ENCODE measurements around the gene EIF5AL1.
"Not testable (repeated sequence)": the region's sequence is repeated elsewhere in the genome, so short reads cannot be mapped to it uniquely, and the experiment has no call there.

EIF5AL1 gene

GRCh38 chr10:79488336-79488735 lies 24.0 kb upstream of the EIF5AL1 start:
- DNase-seq: no peak

DNA sequence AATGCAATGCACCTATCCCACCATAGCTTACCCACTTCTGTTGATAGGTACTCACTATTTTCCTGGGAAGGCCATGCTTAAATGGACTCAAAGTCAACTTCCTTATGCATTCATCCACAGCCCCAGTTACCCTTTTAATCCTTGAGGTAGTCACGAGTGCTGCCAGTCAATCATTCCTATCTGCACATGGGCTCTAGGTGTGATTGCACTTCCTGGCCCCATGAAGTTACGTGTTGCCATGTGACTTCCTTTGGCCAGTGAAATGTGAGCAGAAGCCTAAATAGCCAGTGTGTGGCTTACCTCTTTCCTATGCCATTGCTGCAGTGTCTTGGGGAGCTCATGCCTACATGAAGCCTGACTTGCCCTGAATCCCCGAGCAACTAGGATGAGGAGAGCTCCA lies 23.5 kb upstream of the EIF5AL1 start:
- DNase-seq: no peak

- no peak for DNase-seq
These were observed 21.8 kb upstream of the EIF5AL1 start for GRCh38 chr10:79490400-79491142.

- no peak for DNase-seq
These were observed 21.0 kb upstream of the EIF5AL1 start for GRCh38 chr10:79491143-79491835.

DNA sequence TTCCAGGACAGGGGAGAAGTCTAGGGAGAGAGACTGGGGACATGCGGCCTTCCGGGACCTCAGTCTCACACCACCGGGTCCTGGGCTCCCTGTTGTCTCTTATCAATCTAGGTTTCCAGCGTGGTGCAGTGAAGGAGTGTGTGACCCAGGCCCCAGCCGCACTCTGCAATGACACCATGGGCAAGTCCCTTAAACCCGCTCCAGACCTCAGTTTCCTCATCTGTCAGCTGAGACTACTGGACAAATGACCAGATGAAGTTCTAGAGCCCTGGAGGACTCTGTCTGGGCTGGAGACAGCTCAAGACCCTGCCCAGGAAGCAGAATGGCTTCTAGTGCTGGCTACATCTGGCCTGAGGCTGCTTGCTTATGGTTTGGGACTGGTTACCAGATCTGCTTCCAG lies 20.1 kb upstream of the EIF5AL1 start:
- DNase-seq: no peak

DNA sequence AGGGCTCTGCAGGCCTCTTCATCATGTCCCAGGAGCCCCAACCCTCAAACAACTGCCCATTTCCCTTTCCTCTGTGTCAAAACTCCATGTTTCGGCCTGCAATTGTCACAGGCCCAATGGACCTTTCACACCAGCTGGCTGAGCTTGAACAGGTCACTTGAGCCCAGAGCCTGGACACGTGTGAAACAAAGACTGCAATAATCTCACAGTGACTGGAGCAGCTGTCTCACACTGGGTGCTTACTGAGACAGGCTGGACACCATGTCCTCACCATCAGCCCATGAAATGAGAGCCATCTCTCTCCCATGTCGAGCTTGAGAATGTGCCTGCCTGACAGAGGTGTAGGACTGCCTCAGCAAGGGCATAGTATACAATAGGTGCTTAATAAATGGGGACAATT lies 19.5 kb upstream of the EIF5AL1 start:
- no peak for DNase-seq

GRCh38 chr10:79493806-79494205 lies 18.5 kb upstream of the EIF5AL1 start:
- no peak for DNase-seq

DNA sequence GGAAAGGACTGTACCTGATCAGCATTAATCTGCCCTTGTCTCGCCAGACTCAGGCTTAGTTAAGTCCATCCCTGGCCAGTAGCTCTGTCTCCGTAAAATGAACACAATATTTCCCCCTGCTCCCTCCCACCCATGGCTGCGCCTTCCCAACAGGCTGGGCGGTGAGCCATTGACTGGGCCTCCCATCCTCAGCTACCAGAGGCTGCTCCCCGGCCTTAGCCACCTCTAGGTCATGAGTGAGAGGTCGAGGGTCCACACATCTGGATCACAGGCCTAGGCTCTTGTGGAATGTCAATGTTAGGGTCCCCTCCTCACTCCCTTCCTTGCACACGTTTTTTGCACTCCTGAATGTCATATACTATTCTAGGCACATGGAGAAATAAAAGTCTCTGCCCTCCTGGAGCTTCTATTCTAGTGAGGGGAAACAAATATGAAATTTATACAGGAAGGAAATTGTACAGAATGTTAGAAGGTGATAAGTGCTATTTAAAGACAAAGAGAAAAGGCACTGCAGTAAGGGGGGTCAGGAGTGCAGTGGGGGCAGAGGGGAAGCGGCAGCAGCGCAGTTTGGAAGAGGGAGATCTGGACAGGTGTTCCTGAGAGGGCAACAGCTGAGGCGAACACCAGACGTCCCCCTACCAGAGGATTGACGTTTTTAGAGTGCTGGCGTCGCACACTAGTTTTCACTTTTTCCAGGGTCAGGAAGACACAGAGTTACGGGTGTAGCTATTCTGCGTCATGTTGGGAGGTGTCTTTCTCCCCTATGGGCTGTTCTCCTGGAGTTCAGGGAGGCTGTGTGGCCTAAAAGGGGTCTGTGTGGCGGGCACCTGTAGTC lies 17.2 kb upstream of the EIF5AL1 start:
- DNase-seq: no peak

GRCh38 chr10:79495791-79496190 lies 16.5 kb upstream of the EIF5AL1 start:
- DNase-seq: no peak

DNA sequence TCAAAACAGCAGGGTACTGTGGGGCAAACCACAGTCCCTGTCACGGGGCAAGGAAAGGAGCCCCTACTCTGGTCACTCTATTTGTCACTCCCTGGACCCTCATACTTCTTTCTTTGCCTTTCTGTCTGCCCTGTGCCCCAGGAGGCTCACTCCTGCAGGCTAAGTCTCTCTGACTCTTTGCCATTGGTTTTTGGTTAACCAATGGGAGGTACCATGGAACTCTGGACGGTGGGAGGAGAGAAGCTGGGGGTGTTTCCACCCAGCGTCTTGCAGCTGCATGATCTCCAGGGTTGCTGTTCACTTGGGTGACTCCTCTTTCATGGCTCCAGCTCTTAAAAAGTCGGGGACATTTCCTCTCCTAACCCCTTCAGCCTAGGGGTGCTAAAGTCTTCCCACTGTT lies 15.4 kb upstream of the EIF5AL1 start:
- DNase-seq: no peak

- DNase-seq: no peak
These were observed 14.0 kb upstream of the EIF5AL1 start for GRCh38 chr10:79498291-79498829.

DNA sequence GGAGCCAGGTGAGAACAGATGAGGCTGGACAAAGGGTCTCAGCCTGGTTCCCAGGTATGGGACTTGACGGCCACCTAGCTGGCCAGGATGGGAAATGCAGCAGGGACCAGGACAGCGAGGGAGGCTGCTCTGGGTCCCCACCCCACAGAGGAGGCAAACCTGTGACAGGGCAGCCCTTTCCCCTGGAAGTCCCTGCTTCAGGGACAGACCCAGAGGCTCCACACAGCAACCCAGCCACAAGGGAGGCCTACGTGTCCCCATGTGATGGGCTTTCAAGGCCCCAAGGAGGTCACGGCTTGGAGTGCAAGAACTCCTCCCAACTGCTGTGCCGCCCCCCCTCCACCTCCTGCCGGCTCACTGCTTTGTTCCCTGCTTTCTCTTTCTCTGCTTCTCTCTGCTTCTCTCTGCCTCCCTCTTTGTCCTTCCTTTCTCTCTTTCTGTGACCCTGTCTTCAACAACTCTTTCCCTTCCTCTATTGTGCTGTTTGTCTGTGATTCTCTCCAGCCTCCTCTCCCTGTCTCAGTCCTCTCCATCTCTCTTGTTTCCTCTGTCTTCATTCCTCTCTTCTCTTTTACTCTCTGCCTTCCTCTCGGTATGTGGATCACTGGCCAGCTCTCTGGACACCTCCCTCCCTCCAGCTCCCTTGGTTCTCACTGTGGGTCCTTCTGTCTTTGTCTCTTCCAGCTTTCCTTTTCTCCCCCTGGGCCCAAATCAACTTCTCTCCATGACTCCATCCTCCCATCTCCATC lies 9.6 kb upstream of the EIF5AL1 start:
- DNase-seq: no peak

GRCh38 chr10:79503787-79504186 lies 8.5 kb upstream of the EIF5AL1 start:
- not testable (repeated sequence) for DNase-seq

- DNase-seq: not testable (repeated sequence)
These were observed 7.8 kb upstream of the EIF5AL1 start for GRCh38 chr10:79504483-79504882.

DNA sequence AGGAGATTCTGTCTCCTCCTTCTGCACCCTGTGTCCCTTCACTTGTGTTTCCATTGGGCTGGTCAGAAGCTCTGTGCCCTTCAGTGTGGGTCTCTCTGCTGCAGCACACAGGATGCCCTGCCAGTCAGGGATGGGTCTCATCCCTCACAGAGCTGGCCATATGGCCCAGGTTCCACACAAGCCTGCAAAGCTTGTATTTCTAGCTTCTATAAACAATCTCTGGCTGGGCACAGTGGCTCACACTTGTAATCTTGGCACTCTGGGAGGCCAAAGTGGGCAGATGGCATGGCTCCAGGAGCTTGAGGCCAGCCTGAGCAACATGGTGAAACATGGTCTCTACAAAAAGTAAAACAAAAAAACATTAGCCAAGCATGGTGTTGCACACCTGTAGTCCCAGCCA lies 7.0 kb upstream of the EIF5AL1 start:
- DNase-seq: not testable (repeated sequence)

GRCh38 chr10:79505829-79506228 lies 6.5 kb upstream of the EIF5AL1 start:
- no peak for DNase-seq

- DNase-seq: no peak
These were observed 4.7 kb upstream of the EIF5AL1 start for GRCh38 chr10:79507440-79508167.

DNA sequence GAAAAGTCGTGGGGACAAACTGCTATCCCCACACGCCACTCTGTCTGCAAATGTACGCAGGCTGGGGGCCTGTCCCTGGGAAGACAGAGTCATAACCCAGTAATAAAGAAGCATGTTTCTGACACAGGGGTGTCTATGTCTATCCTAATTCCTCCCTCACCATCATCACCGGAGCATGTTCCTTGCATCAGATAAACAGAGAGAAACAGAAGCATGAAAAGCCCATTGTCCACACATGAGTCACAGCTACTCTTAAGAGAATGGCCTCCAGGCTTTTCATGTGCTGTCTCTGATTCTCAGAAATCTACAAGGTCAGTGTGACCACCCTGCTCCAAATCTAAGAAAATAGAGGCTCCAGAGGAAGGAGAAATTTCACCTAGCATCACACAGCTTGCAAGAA lies 4.1 kb upstream of the EIF5AL1 start:
- not testable (repeated sequence) for DNase-seq

GRCh38 chr10:79509306-79509933 lies 2.9 kb upstream of the EIF5AL1 start:
- not testable (repeated sequence) for DNase-seq

DNA sequence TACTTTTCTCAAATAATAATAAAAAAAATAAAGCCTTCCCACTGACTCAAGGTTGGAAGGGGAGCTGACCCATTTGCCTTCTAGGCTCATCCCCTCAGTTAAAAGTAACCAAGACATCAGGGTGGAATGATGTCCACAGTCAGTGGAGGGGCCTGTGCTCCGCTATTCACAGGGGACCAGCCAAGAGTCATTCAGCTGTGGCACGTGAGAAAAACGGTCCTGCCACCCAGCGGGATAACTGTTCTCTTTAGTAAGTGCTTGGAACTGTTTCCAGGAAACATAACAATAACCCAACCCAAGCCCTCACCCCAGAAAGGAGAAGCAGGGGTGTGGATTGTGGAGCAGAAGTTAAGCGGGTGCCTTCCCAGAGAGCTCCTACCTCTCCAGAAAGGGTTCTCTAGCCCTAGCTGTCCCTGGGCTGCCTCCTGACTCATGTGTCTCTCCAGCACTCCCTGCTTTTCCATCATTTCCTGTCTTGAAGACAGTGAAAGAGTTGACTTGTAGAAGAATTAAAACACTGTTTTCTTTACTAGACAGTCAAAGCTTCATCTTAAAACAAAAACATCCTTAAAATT lies 2.3 kb upstream of the EIF5AL1 start:
- DNase-seq: not testable (repeated sequence)

All from stimulated activated naive CD4-positive, alpha-beta T cell (primary cell).